Uterus (tissue), 4 donors: Measurements from ENCODE around the gene ZNF521. TPM values are rescaled to one million over a fixed set of nuclear protein-coding genes. Genes with fewer than 3 reads are reported as not detected.

Experiments used
- DNase-seq, 2 donors: peaks; one replicate each; pipeline ENCODE4 v3.0.0-alpha.2; 2019 to 2020
- H3K27ac ChIP-seq, 2 donors: fragments of 200-600 bp; sonication (generic); 1 replicate in 1 of 2; 2 replicates in 1 of 2; pipeline ENCODE4 v1.5.1; 2016 to 2018
- H3K27me3 ChIP-seq, 2 donors: fragments of 200-600 bp; sonication (generic); one replicate each; pipeline ENCODE4 v1.5.1; 2018 to 2019; ENCODE audit warnings: control low read depth in 1 of 2
- H3K36me3 ChIP-seq, 2 donors: fragments of 200-600 bp; sonication (generic); one replicate each; pipeline ENCODE4 v1.5.1; 2019; ENCODE audit warnings: control low read depth in 1 of 2
- H3K4me1 ChIP-seq, 2 donors: fragments of 200-600 bp; sonication (generic); one replicate each; pipeline ENCODE4 v1.5.1; 2018 to 2019; ENCODE audit warnings: control low read depth in 1 of 2
- H3K4me3 ChIP-seq, 2 donors: fragments of 200-600 bp; sonication (generic); 1 replicate in 1 of 2; 2 replicates in 1 of 2; pipeline ENCODE4 v1.5.1; 2018 to 2019; ENCODE audit warnings: mild to moderate bottlenecking in 1 of 2
- H3K9me3 ChIP-seq, 2 donors: fragments of 200-600 bp; sonication (generic); one replicate each; pipeline ENCODE4 v1.5.1; 2019; ENCODE audit warnings: control low read depth in 1 of 2
- CTCF ChIP-seq, 4 experiments: fragments of 200-600 bp in 2 of 4; fragments of 450-650 bp in 2 of 4; sonication (generic) in 2 of 4; IDR thresholded peaks; one replicate each; pipeline ENCODE4 v1.5.1; 2016 to 2019; ENCODE audit warnings: antibody characterized with exemption in 4 of 4, mild to moderate bottlenecking in 2 of 4, moderate library complexity in 1 of 4
- POLR2A ChIP-seq, 2 donors: fragments of 450-650 bp; IDR thresholded peaks; one replicate each; pipeline ENCODE4 v1.6.1; 2016; ENCODE audit warnings: antibody characterized with exemption in 2 of 2, mild to moderate bottlenecking in 1 of 2, moderate library complexity in 1 of 2
- intact Hi-C: fragments of 100-400 bp; cut with DNase I; formaldehyde crosslinking; loops from one replicate; pipeline ENCODE4 v1.15.1; 2023; ENCODE audit warnings: low total_unique reads
- total RNA-seq, 4 donors: library from RNA; depleted of rRNA in 3 of 4; stranded (reverse); fragments of >200 nt in 3 of 4; gene quantifications; one replicate each; pipeline versions ENCODE4 v1.1.0 to v1.2.4, GENCODE V29; 2014 to 2023
- donor health status: DM: yes; HTN: yes; CAD: no.

ZNF521 gene
- total RNA-seq, 4 donors from 2014 or later = 47.4 to 116 (median 72.8) TPM

GRCh38 chr18:25080211-25080610 is 271.8 kb downstream of the ZNF521 start:
- intact Hi-C loops = no loop called here
- Histone ChIP-seq H3K9me3 (no peaks in the 10 kb centered on the region), H3K36me3 (no peaks in the 10 kb centered on the region)

GRCh38 chr18:25077944-25078723 is 273.8 kb downstream of the ZNF521 start:
- Histone ChIP-seq H3K27me3 (no peaks in the 10 kb centered on the region), H3K36me3 (no peaks in the 10 kb centered on the region), H3K9me3 (no peaks in the 10 kb centered on the region), H3K4me1 (no peaks in the 10 kb centered on the region), H3K27ac (peak overlapping the region; percentile 47), H3K4me3 (no peak overlapping the region)
- intact Hi-C loops = no loop called here
- DNase-seq = no peak
- TF ChIP-seq POLR2A (IDR thresholded peaks at IDR 0.05) = no peak
- no peak for TF ChIP-seq CTCF (IDR thresholded peaks at IDR 0.05)

More at GRCh38 chr18:25080211-25080610, 271.8 kb downstream of the ZNF521 start:
- Histone ChIP-seq H3K4me3 (no peak overlapping the region), H3K27me3 (no peaks in the 10 kb centered on the region), H3K27ac (no peak overlapping the region), H3K4me1 (no peaks in the 10 kb centered on the region)
- DNase-seq = no peak
- no peak for TF ChIP-seq CTCF (IDR thresholded peaks at IDR 0.05)
- TF ChIP-seq POLR2A (IDR thresholded peaks at IDR 0.05) = no peak

- DNase-seq = no peak
- Histone ChIP-seq H3K27me3 (no peaks in the 10 kb centered on the region), H3K4me1 (no peaks in the 10 kb centered on the region), H3K36me3 (no peaks in the 10 kb centered on the region), H3K9me3 (no peaks in the 10 kb centered on the region), H3K27ac (peak overlapping the region; percentile 47), H3K4me3 (no peak overlapping the region)
- intact Hi-C loops = no loop called here
- TF ChIP-seq CTCF (IDR thresholded peaks at IDR 0.05) (no peak), POLR2A (IDR thresholded peaks at IDR 0.05) (no peak)
Measured at GRCh38 chr18:25077038-25077943, 274.7 kb downstream of the ZNF521 start.

- no peak for DNase-seq
- no peaks in the 10 kb centered on the region for H3K9me3 ChIP-seq
- intact Hi-C loops = no loop called here
- no peak overlapping the region for H3K4me3 ChIP-seq
- no peak overlapping the region for H3K27ac ChIP-seq
- H3K36me3 ChIP-seq = no peaks in the 10 kb centered on the region
- H3K27me3 ChIP-seq = no peaks in the 10 kb centered on the region
- no peak for TF ChIP-seq POLR2A (IDR thresholded peaks at IDR 0.05)
- no peak for TF ChIP-seq CTCF (IDR thresholded peaks at IDR 0.05)
- H3K4me1 ChIP-seq = no peaks in the 10 kb centered on the region
Measured at GRCh38 chr18:25075783-25076182, 276.2 kb downstream of the ZNF521 start.

- no peaks in the 10 kb centered on the region for H3K36me3 ChIP-seq
- H3K27ac ChIP-seq = no peak overlapping the region
- no peak overlapping the region for H3K4me3 ChIP-seq
- no peak for DNase-seq
- no peaks in the 10 kb centered on the region for H3K9me3 ChIP-seq
- intact Hi-C loops = no loop called here
- no peaks in the 10 kb centered on the region for H3K4me1 ChIP-seq
- no peak for TF ChIP-seq CTCF (IDR thresholded peaks at IDR 0.05)
- TF ChIP-seq POLR2A (IDR thresholded peaks at IDR 0.05) = no peak
- no peaks in the 10 kb centered on the region for H3K27me3 ChIP-seq
Measured at GRCh38 chr18:25075331-25075730, 276.6 kb downstream of the ZNF521 start.
